IMR-90 (cell line): ENCODE results near the gene HCRTR1. TPM values are rescaled to one million over a fixed set of nuclear protein-coding genes. Genes with fewer than 3 reads are reported as not detected.
A peak's percentile ranks its signal among the peaks of the same experiment; 100 is the strongest.

Experiments used
- ATAC-seq: fragments of 200-7000 bp; cut with Tn5 transposase; 2 replicates; pipeline ENCODE4 v1.9.1; 2020; ENCODE audit warnings: low read depth, mild to moderate bottlenecking, moderate library complexity
- BruUV-seq: library from RNA; stranded (reverse); fragments of 400-500 nt; replicated peaks from 2 replicates; lab custom pipeline; 2021; lab: Mats Ljungman, UMichigan
- CTCF ChIA-PET: fragments of 300-600 bp; formaldehyde crosslinking; extraction: SDS; loops from one replicate; lab custom pipeline; 2021; ENCODE audit warnings: antibody characterized with exemption; lab: Yijun Ruan, JAX
- POLR2A ChIA-PET: fragments of 300-600 bp; sonication (Branson Sonifier 250); formaldehyde crosslinking; loops from one replicate; lab custom pipeline; 2022; ENCODE audit warnings: antibody characterized with exemption; ENCODE audit not compliant: unreplicated experiment; lab: Charles Lee
- DNase-seq: peaks from one replicate; pipeline ENCODE4 v3.0.0; 2013
- H2AFZ ChIP-seq: replicated peaks from 2 replicates; pipeline ENCODE3; 2013; ENCODE audit warnings: low read length, mild to moderate bottlenecking; ENCODE audit not compliant: poor library complexity
- H2AK5ac ChIP-seq: 2 replicates; pipeline ENCODE4 v1.6.1; 2013; ENCODE audit warnings: low read depth, low read length, inconsistent platforms
- H2AK9ac ChIP-seq: replicated peaks from 2 replicates; pipeline ENCODE3; 2013; ENCODE audit warnings: mild to moderate bottlenecking, low read depth, low read length, moderate library complexity; ENCODE audit not compliant: poor library complexity
- H2BK120ac ChIP-seq: 2 replicates; pipeline ENCODE4 v1.6.1; 2013; ENCODE audit warnings: low read depth, low read length, inconsistent platforms
- H2BK15ac ChIP-seq: 3 replicates; pipeline ENCODE4 v1.6.1; 2013; ENCODE audit warnings: low read depth, low read length, inconsistent platforms
- H2BK20ac ChIP-seq: 2 replicates; pipeline ENCODE4 v1.6.1; 2013; ENCODE audit warnings: low read depth, mild to moderate bottlenecking, inconsistent platforms, low read length, moderate library complexity
- H2BK5ac ChIP-seq: 2 replicates; pipeline ENCODE4 v1.6.1; 2013; ENCODE audit warnings: mild to moderate bottlenecking, low read depth, low read length, inconsistent platforms; ENCODE audit not compliant: poor library complexity, severe bottlenecking
- H3K14ac ChIP-seq: replicated peaks from 2 replicates; pipeline ENCODE4 v1.6.1; 2013; ENCODE audit warnings: low read depth, low read length, inconsistent platforms
- H3K18ac ChIP-seq: 2 replicates; pipeline ENCODE4 v1.6.1; 2013; ENCODE audit warnings: low read depth, low read length, control low read depth
- H3K23ac ChIP-seq: 2 replicates; pipeline ENCODE4 v1.6.1; 2013; ENCODE audit warnings: low read depth, low read length, inconsistent platforms
- H3K27ac ChIP-seq: 2 replicates; pipeline ENCODE4 v1.5.1; 2013; ENCODE audit warnings: mild to moderate bottlenecking, control low read depth, low read length; ENCODE audit not compliant: insufficient read depth
- H3K27me3 ChIP-seq: 2 replicates; pipeline ENCODE4 v1.6.1; 2013; ENCODE audit warnings: low read length; ENCODE audit not compliant: control insufficient read depth, insufficient read depth
- H3K36me3 ChIP-seq: 2 replicates; pipeline ENCODE4 v1.6.1; 2013; ENCODE audit warnings: low read length, mixed read lengths; ENCODE audit not compliant: control insufficient read depth, insufficient read depth
- H3K4ac ChIP-seq: 2 replicates; pipeline ENCODE4 v1.6.1; 2013; ENCODE audit warnings: low read depth, low read length, inconsistent platforms
- H3K4me1 ChIP-seq: 2 replicates; pipeline ENCODE4 v1.6.1; 2013; ENCODE audit warnings: low read length, mixed read lengths; ENCODE audit not compliant: control insufficient read depth, insufficient read depth
- H3K4me2 ChIP-seq: 2 replicates; pipeline ENCODE4 v1.6.1; 2013; ENCODE audit warnings: low read depth, mild to moderate bottlenecking, control low read depth, low read length, moderate library complexity
- H3K4me3 ChIP-seq: 2 replicates; pipeline ENCODE4 v1.5.1; 2013; ENCODE audit warnings: low read depth, mild to moderate bottlenecking, control low read depth, low read length, moderate library complexity; ENCODE audit not compliant: insufficient read depth
- H3K56ac ChIP-seq: 2 replicates; pipeline ENCODE4 v1.6.1; 2013; ENCODE audit warnings: low read length, inconsistent platforms; ENCODE audit not compliant: insufficient read depth; ENCODE audit errors: extremely low read depth
- H3K79me1 ChIP-seq, 2 experiments: 2 replicates each; pipeline ENCODE4 v1.6.1; 2013; ENCODE audit warnings: low read length in 2 of 2, inconsistent platforms in 1 of 2, low read depth in 1 of 2
- H3K9ac ChIP-seq: 2 replicates; pipeline ENCODE4 v1.6.1; 2013; ENCODE audit warnings: low read depth, low read length, control low read depth
- H3K9me1 ChIP-seq: 2 replicates; pipeline ENCODE4 v1.6.1; 2013; ENCODE audit warnings: low read length, inconsistent platforms; ENCODE audit not compliant: insufficient read depth
- H3K9me3 ChIP-seq: 2 replicates; pipeline ENCODE4 v1.6.1; 2013; ENCODE audit warnings: low read length; ENCODE audit not compliant: control insufficient read depth, insufficient read depth
- H4K20me1 ChIP-seq: 2 replicates; pipeline ENCODE4 v1.6.1; 2013; ENCODE audit warnings: low read length, inconsistent platforms; ENCODE audit not compliant: insufficient read depth
- H4K5ac ChIP-seq: 2 replicates; pipeline ENCODE4 v1.6.1; 2013; ENCODE audit warnings: mild to moderate bottlenecking, low read depth, low read length, control low read depth
- H4K8ac ChIP-seq, 2 experiments: 2 replicates each; pipeline ENCODE4 v1.6.1; 2013; ENCODE audit warnings: low read depth in 2 of 2, low read length in 2 of 2, control low read depth in 1 of 2, inconsistent platforms in 1 of 2
- H4K91ac ChIP-seq: 2 replicates; pipeline ENCODE4 v1.6.1; 2013; ENCODE audit warnings: low read depth, low read length, inconsistent platforms; ENCODE audit not compliant: insufficient read depth
- BHLHE40 ChIP-seq: fragments of 150-350 bp; IDR thresholded peaks from 2 replicates; pipeline ENCODE4 v1.6.1; 2016; ENCODE audit warnings: mild to moderate bottlenecking, low read depth, low read length
- CEBPB ChIP-seq: IDR thresholded peaks from 2 replicates; pipeline ENCODE4 v1.6.1; 2012; ENCODE audit warnings: low read depth, low read length, improper control_type of control experiment
- FOS ChIP-seq: fragments of 150-350 bp; IDR thresholded peaks from 2 replicates; pipeline ENCODE4 v1.6.1; 2016; ENCODE audit warnings: low read depth, low read length
- MAZ ChIP-seq: IDR thresholded peaks from 2 replicates; pipeline ENCODE4 v1.6.1; 2012; ENCODE audit warnings: low read depth, mild to moderate bottlenecking, low read length, improper control_type of control experiment, moderate library complexity, borderline replicate concordance
- MXI1 ChIP-seq: IDR thresholded peaks from 2 replicates; pipeline ENCODE4 v1.6.1; 2012; ENCODE audit warnings: low read depth, mild to moderate bottlenecking, low read length, moderate library complexity, borderline replicate concordance
- POLR2A ChIP-seq: IDR thresholded peaks from 2 replicates; pipeline ENCODE4 v1.6.1; 2012; ENCODE audit warnings: mild to moderate bottlenecking, low read depth, low read length
- RAD21 ChIP-seq: IDR thresholded peaks from 2 replicates; pipeline ENCODE4 v1.6.1; 2012; ENCODE audit warnings: low read length, improper control_type of control experiment
- RCOR1 ChIP-seq: IDR thresholded peaks from 2 replicates; pipeline ENCODE4 v1.6.1; 2012; ENCODE audit warnings: mild to moderate bottlenecking, low read length, improper control_type of control experiment; ENCODE audit not compliant: insufficient replicate concordance
- WGBS, 2 experiments: methylation state at CpG; one replicate each; pipeline versions ENCODE4 v1.1.5 to v1.1.7; 2013; ENCODE audit warnings: missing lambda C conversion rate in 2 of 2; ENCODE audit not compliant: insufficient read length in 1 of 2; ENCODE audit errors: extremely low coverage in 2 of 2; 5-methylcytosine and 5-hydroxymethylcytosine counted together
- dilution Hi-C: fragments of 300-500 bp; cut with HindIII; formaldehyde crosslinking; loops from one replicate; pipeline ENCODE4 v1.14.3; 2018; ENCODE audit warnings: low sequenced_read_pairs; ENCODE audit not compliant: unreplicated experiment
- in situ Hi-C: fragments of 300-500 bp; cut with MboI; formaldehyde crosslinking; loops from 3 replicates; pipeline ENCODE4 v1.14.3; 2019; ENCODE audit warnings: low sequenced_read_pairs, inconsistent platforms, mixed read lengths
- intact Hi-C: fragments of 100-400 bp; cut with micrococcal nuclease; formaldehyde crosslinking; loops from 2 replicates; pipeline ENCODE4 v1.10.0; 2022
- polyA plus RNA-seq, 3 experiments: library from polyadenylated mRNA; depleted of rRNA; stranded (reverse); fragments of >200 nt; gene quantifications; 2 replicates each; pipeline ENCODE4 v1.2.3, GENCODE V29; 2012; ENCODE audit warnings: low replicate concordance in 1 of 3
- total RNA-seq: library from RNA; depleted of rRNA; stranded (reverse); fragments of >200 nt; gene quantifications from 2 replicates; pipeline ENCODE4 v1.2.3, GENCODE V29; 2012
- TF ChIP-seq, protein P1 (sequence below): fragments of 150-350 bp; IDR thresholded peaks from 2 replicates; pipeline ENCODE4 v1.6.1; 2017; ENCODE audit warnings: mild to moderate bottlenecking, antibody characterized with exemption, low read length, low read depth
- TF ChIP-seq, protein P2 (sequence below): conservative IDR thresholded peaks from 2 replicates; pipeline ENCODE4 v1.5.1; 2012; ENCODE audit warnings: mild to moderate bottlenecking, low read depth, low read length, improper control_type of control experiment

Gene HCRTR1
- total and polyA plus RNA-seq, 2 of the 4 experiments (the other 2 are of a cell fraction) = not detected

DNA sequence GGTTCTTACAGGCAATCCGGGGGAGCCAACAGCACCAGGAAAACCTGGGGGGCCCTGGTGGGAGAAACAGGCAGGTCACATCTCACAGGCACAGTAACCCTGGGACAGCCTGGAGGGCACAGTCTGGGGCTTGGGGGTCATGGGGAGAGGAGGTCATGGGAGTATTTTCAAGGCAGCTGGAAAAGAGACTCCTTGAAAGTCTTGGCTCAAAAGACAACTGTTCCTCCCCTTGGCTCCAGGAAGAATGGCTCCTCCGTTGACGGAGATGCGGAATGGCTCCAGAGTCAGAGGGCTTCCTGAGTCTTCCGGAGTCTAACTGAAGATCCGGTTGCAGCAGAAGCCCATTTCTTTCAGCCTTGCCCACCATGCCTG is 53.1 kb downstream of the HCRTR1 start:
- Histone ChIP-seq H4K91ac (no peak overlapping the region; the same call in 1 of the 2 replicates), H2BK5ac (no peak overlapping the region), H3K9me1 (peaks cover 7% of the 10 kb centered on the region; the same call in 1 of the 2 replicates), H2AK9ac (peak overlapping the region; percentile 58), H3K4me3 (no peak overlapping the region), H3K27me3 (no peaks in the 10 kb centered on the region), H4K8ac (0 out of 4 replicates have a peak overlapping the region, but pooled peaks of 1 of the 2 experiments have one; percentile 10), H3K4me2 (no peak overlapping the region), H3K14ac (no peak overlapping the region), H3K4ac (no peak overlapping the region; the same call in 1 of the 2 replicates), H3K9ac (no peak overlapping the region), H2BK120ac (no peak overlapping the region), H3K36me3 (peaks cover 74% of the 10 kb centered on the region), H4K20me1 (no peaks in the 10 kb centered on the region), H3K4me1 (peaks cover 12% of the 10 kb centered on the region), H3K18ac (no peak overlapping the region), H2BK15ac (no peak overlapping the region), H3K9me3 (no peaks in the 10 kb centered on the region), H3K79me1 (peaks cover 0 to 3% of the 10 kb centered on the region in 2 experiments; a peak in 1 of 4 replicates), H3K27ac (no peak overlapping the region), H2BK20ac (no peak overlapping the region), H3K23ac (no peak overlapping the region), H2AFZ (peak overlapping the region; percentile 52), H4K5ac (no peak overlapping the region), H3K56ac (no peak overlapping the region), H2AK5ac (no peak overlapping the region)
- no peak for TF ChIP-seq MAZ
- no peak for TF ChIP-seq POLR2A
- no peak for TF ChIP-seq FOS
- no peak for TF ChIP-seq RCOR1
- TF ChIP-seq, protein P1, sequence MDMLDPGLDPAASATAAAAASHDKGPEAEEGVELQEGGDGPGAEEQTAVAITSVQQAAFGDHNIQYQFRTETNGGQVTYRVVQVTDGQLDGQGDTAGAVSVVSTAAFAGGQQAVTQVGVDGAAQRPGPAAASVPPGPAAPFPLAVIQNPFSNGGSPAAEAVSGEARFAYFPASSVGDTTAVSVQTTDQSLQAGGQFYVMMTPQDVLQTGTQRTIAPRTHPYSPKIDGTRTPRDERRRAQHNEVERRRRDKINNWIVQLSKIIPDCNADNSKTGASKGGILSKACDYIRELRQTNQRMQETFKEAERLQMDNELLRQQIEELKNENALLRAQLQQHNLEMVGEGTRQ = no peak
- TF ChIP-seq BHLHE40 = no peak
- TF ChIP-seq MXI1 = no peak
- TF ChIP-seq RAD21 = no peak
- TF ChIP-seq, protein P2, sequence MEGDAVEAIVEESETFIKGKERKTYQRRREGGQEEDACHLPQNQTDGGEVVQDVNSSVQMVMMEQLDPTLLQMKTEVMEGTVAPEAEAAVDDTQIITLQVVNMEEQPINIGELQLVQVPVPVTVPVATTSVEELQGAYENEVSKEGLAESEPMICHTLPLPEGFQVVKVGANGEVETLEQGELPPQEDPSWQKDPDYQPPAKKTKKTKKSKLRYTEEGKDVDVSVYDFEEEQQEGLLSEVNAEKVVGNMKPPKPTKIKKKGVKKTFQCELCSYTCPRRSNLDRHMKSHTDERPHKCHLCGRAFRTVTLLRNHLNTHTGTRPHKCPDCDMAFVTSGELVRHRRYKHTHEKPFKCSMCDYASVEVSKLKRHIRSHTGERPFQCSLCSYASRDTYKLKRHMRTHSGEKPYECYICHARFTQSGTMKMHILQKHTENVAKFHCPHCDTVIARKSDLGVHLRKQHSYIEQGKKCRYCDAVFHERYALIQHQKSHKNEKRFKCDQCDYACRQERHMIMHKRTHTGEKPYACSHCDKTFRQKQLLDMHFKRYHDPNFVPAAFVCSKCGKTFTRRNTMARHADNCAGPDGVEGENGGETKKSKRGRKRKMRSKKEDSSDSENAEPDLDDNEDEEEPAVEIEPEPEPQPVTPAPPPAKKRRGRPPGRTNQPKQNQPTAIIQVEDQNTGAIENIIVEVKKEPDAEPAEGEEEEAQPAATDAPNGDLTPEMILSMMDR = no peak
- no peak for TF ChIP-seq CEBPB
- dilution Hi-C loops (no loop called here), intact Hi-C loops (no loop called here), in situ Hi-C loops (no loop called here)
- BruUV-seq = no TSS peak
- ChIA-PET POLR2A (no interaction called here), CTCF (no interaction called here)
- DNase-seq (no peak), ATAC-seq (no peak)
- WGBS, 2 experiments = 53% methylated on average over 6 of the region's 6 CpGs; no CpG with 5 or more reads in 1 of the 2 experiments
